Measurements from ENCODE around the gene MFSD12. TPM values are rescaled to one million over a fixed set of nuclear protein-coding genes. Genes with fewer than 3 reads are reported as not detected.

MFSD12 gene
- total RNA-seq, 1 experiment from 2014 or later, result 121 TPM

DNA sequence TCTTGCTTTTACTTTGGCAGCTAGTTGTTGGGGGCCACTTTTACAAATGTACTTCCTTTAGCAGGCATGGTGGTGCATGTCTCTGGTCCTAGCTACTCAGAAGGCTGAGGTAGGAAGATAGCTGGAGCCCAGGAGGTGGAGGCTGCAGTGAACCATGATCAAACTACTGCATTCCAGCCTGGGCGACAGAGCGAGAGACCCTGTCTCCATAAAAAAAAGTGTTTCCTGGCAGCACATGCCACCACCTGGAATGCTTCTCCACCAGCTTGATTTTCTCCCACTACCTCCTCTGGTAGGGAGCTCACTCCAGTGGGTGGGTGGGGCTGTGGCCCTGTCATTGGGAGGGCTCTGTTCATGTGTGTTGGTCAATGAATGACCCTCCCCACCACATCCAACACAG lies 38.7 kb downstream of the MFSD12 start:
- no TSS peak for BruUV-seq (replicated peaks)
- ChIA-PET POLR2A (ENCODE audit: unreplicated experiment) (no interaction called here), CTCF (no interaction called here)
- no peak overlapping the region for H2AFZ ChIP-seq (ENCODE audit: low read length)
- H3K9me2 ChIP-seq (replicated peaks; ENCODE audit: low read length), result no peaks in the 10 kb centered on the region
- no peaks in the 10 kb centered on the region for H3K36me3 ChIP-seq (ENCODE audit: low read depth, low read length)
- intact Hi-C loops (cut with micrococcal nuclease), result no loop called here
- no peak overlapping the region for H3K4me2 ChIP-seq (ENCODE audit: low read length)
- no peaks in the 10 kb centered on the region for H3F3A ChIP-seq (ENCODE audit: low read length, unreplicated experiment)
- H3K9ac ChIP-seq (ENCODE audit: low read length), result no peak overlapping the region
- no peak for TF ChIP-seq EZH2phosphoT487 (IDR thresholded peaks at IDR 0.05; ENCODE audit: borderline replicate concordance, low read length)
- TF ChIP-seq EZH2 (IDR thresholded peaks at IDR 0.05; ENCODE audit: low read length, unreplicated experiment), result no peak
- no peak for TF ChIP-seq CTCF (conservative IDR thresholded peaks at IDR 0.05; ENCODE audit: low read depth, low read length)
- ATAC-seq (no peak), DNase-seq (no peak)
- H3K27me3 ChIP-seq (ENCODE audit: low read length), result no peaks in the 10 kb centered on the region
- H3K9me3 ChIP-seq (ENCODE audit: low read length), result no peaks in the 10 kb centered on the region
- peaks cover 83% of the 10 kb centered on the region for H3K79me2 ChIP-seq (ENCODE audit: low read length)
- H3K27ac ChIP-seq (ENCODE audit: low read length), result no peak overlapping the region
- H4K20me1 ChIP-seq (ENCODE audit: low read length), result peaks cover 21% of the 10 kb centered on the region; the same call in 1 of the 2 replicates
- no peak overlapping the region for H3K4me3 ChIP-seq (ENCODE audit: low read length)
- H3K4me1 ChIP-seq (ENCODE audit: insufficient read depth, low read length), result no peaks in the 10 kb centered on the region; the same call in 1 of the 2 replicates

GRCh38 chr19:3518255-3518654 lies 39.1 kb downstream of the MFSD12 start:
- H3K79me2 ChIP-seq (ENCODE audit: low read length), result peaks cover 87% of the 10 kb centered on the region
- no peaks in the 10 kb centered on the region for H3K9me2 ChIP-seq (replicated peaks; ENCODE audit: low read length)
- H3K4me1 ChIP-seq (ENCODE audit: insufficient read depth, low read length), result no peaks in the 10 kb centered on the region; the same call in 1 of the 2 replicates
- ChIA-PET CTCF (no interaction called here), POLR2A (ENCODE audit: unreplicated experiment) (no interaction called here)
- H3K27me3 ChIP-seq (ENCODE audit: low read length), result no peaks in the 10 kb centered on the region
- H4K20me1 ChIP-seq (ENCODE audit: low read length), result peaks cover 25% of the 10 kb centered on the region; the same call in 1 of the 2 replicates
- no TSS peak for BruUV-seq (replicated peaks)
- H3F3A ChIP-seq (ENCODE audit: low read length, unreplicated experiment), result no peaks in the 10 kb centered on the region
- H3K27ac ChIP-seq (ENCODE audit: low read length), result no peak overlapping the region
- no peak for DNase-seq
- intact Hi-C loops (cut with micrococcal nuclease), result no loop called here
- ATAC-seq, result no peak
- H3K9me3 ChIP-seq (ENCODE audit: low read length), result no peaks in the 10 kb centered on the region
- H3K9ac ChIP-seq (ENCODE audit: low read length), result no peak overlapping the region
- H2AFZ ChIP-seq (ENCODE audit: low read length), result no peak overlapping the region
- no peak overlapping the region for H3K4me2 ChIP-seq (ENCODE audit: low read length)
- H3K4me3 ChIP-seq (ENCODE audit: low read length), result no peak overlapping the region
- H3K36me3 ChIP-seq (ENCODE audit: low read depth, low read length), result no peaks in the 10 kb centered on the region
- TF ChIP-seq EZH2 (IDR thresholded peaks at IDR 0.05; ENCODE audit: low read length, unreplicated experiment) (no peak), EZH2phosphoT487 (IDR thresholded peaks at IDR 0.05; ENCODE audit: borderline replicate concordance, low read length) (no peak), CTCF (conservative IDR thresholded peaks at IDR 0.05; ENCODE audit: low read depth, low read length) (no peak)

GRCh38 chr19:3517638-3518037 lies 39.7 kb downstream of the MFSD12 start:
- ATAC-seq, result no peak

More at GRCh38 chr19:3517638-3518037, 39.7 kb downstream of the MFSD12 start:
- CTCF ChIA-PET, result no interaction called here
- TF ChIP-seq EZH2phosphoT487 (IDR thresholded peaks at IDR 0.05; ENCODE audit: borderline replicate concordance, low read length), result no peak
- TF ChIP-seq EZH2 (IDR thresholded peaks at IDR 0.05; ENCODE audit: low read length, unreplicated experiment), result no peak
- TF ChIP-seq CTCF (conservative IDR thresholded peaks at IDR 0.05; ENCODE audit: low read depth, low read length), result no peak
- no peak overlapping the region for H3K4me3 ChIP-seq (ENCODE audit: low read length)
- H3F3A ChIP-seq (ENCODE audit: low read length, unreplicated experiment), result no peaks in the 10 kb centered on the region
- no peaks in the 10 kb centered on the region for H3K36me3 ChIP-seq (ENCODE audit: low read depth, low read length)
- no peaks in the 10 kb centered on the region for H3K9me3 ChIP-seq (ENCODE audit: low read length)
- H2AFZ ChIP-seq (ENCODE audit: low read length), result no peak overlapping the region
- no peaks in the 10 kb centered on the region for H3K27me3 ChIP-seq (ENCODE audit: low read length)
- H4K20me1 ChIP-seq (ENCODE audit: low read length), result peaks cover 27% of the 10 kb centered on the region; the same call in 1 of the 2 replicates
- no peaks in the 10 kb centered on the region for H3K9me2 ChIP-seq (replicated peaks; ENCODE audit: low read length)
- no peak for DNase-seq
- peaks cover 94% of the 10 kb centered on the region for H3K79me2 ChIP-seq (ENCODE audit: low read length)
- H3K4me1 ChIP-seq (ENCODE audit: insufficient read depth, low read length), result no peaks in the 10 kb centered on the region; the same call in 1 of the 2 replicates
- no TSS peak for BruUV-seq (replicated peaks)
- POLR2A ChIA-PET (ENCODE audit: unreplicated experiment), result no interaction called here
- H3K27ac ChIP-seq (ENCODE audit: low read length), result no peak overlapping the region
- no peak overlapping the region for H3K4me2 ChIP-seq (ENCODE audit: low read length)
- no peak overlapping the region for H3K9ac ChIP-seq (ENCODE audit: low read length)
- intact Hi-C loops (cut with micrococcal nuclease), result no loop called here

Data from PC-3 (cell line).